Loucy (cell line): ENCODE results near the gene WWC1.

Experiments used
- CTCF ChIP-seq: fragments of 200-600 bp; sonication (generic); conservative IDR thresholded peaks from 2 replicates; pipeline ENCODE4 v1.5.1; 2014; ENCODE audit warnings: mild to moderate bottlenecking, antibody characterized with exemption, low read length
- EZH2phosphoT487 ChIP-seq: fragments of 200-600 bp; IDR thresholded peaks from 2 replicates; pipeline ENCODE4 v1.6.1; 2018; ENCODE audit warnings: antibody characterized with exemption, mild to moderate bottlenecking, moderate library complexity, borderline replicate concordance

- no peak for TF ChIP-seq CTCF
- no peak for TF ChIP-seq EZH2phosphoT487
Measured at GRCh38 chr5:168327451-168327850, 36.0 kb downstream of the WWC1 start.
